Body of pancreas (tissue), 4 donors: ENCODE data around the gene ABCC8. TPM values are rescaled to one million over a fixed set of nuclear protein-coding genes. Genes with fewer than 3 reads are reported as not detected.
A peak's percentile ranks its signal among the peaks of the same experiment; 100 is the strongest.

Experiments
- ATAC-seq: fragments of 150-250 bp; one replicate; pipeline ENCODE4 v1.9.1; 2016
- DNase-seq, 4 donors: peaks; one replicate each; pipeline ENCODE4 v3.0.0-alpha.2; 2019
- H3K27ac ChIP-seq, 4 donors: fragments of 200-600 bp; sonication (generic); 1 replicate in 3 of 4; 2 replicates in 1 of 4; pipeline versions ENCODE4 v1.5.1 to v1.6.1; 2016 to 2019; ENCODE audit warnings: mild to moderate bottlenecking in 1 of 4, mixed read lengths in 1 of 4, moderate library complexity in 1 of 4
- H3K27me3 ChIP-seq, 2 donors: fragments of 200-600 bp; sonication (generic); one replicate each; pipeline ENCODE4 v1.6.0; 2016; ENCODE audit warnings: mild to moderate bottlenecking in 1 of 2
- H3K36me3 ChIP-seq, 2 donors: fragments of 200-600 bp; sonication (generic); replicated peaks in 1 of 2; 2 replicates each; pipeline ENCODE4 v1.5.1; 2016; ENCODE audit warnings: low read depth in 2 of 2; ENCODE audit not compliant: insufficient read depth in 1 of 2
- H3K4me1 ChIP-seq: fragments of 200-600 bp; sonication (generic); one replicate; pipeline ENCODE4 v1.6.0; 2016
- H3K4me3 ChIP-seq, 2 donors: fragments of 200-600 bp; sonication (generic); 1 replicate in 1 of 2; 2 replicates in 1 of 2; pipeline ENCODE4 v1.5.1; 2016 to 2019
- H3K9me3 ChIP-seq, 3 donors: fragments of 200-600 bp; sonication (generic); 1 replicate in 2 of 3; 2 replicates in 1 of 3; pipeline ENCODE4 v1.5.1; 2016
- POLR2A ChIP-seq, 3 donors: fragments of 450-650 bp; IDR thresholded peaks; one replicate each; pipeline ENCODE4 v1.6.1; 2016; ENCODE audit warnings: antibody characterized with exemption in 3 of 3, mild to moderate bottlenecking in 2 of 3
- WGBS, 2 donors: methylation state at CpG; one replicate each; pipeline ENCODE4 v1.1.5; 2017; 5-methylcytosine and 5-hydroxymethylcytosine counted together
- intact Hi-C: fragments of 100-400 bp; cut with DNase I; formaldehyde crosslinking; loops from one replicate; pipeline ENCODE4 v1.15.1; 2023
- total RNA-seq, 2 donors: library from RNA; depleted of rRNA; stranded (reverse); fragments of >200 nt; gene quantifications; one replicate each; pipeline ENCODE4 v1.1.0, GENCODE V29; 2016
- TF ChIP-seq, protein P1 (sequence below), 7 experiments: fragments of 450-650 bp in 4 of 7; fragments of 200-600 bp in 3 of 7; sonication (generic) in 3 of 7; IDR thresholded peaks; one replicate each; pipeline ENCODE4 v1.5.1; 2016 to 2019; ENCODE audit warnings: antibody characterized with exemption in 7 of 7

Gene ABCC8
- total RNA-seq, 2 donors from 2014 or later: 42.5 to 87.0 TPM

DNA sequence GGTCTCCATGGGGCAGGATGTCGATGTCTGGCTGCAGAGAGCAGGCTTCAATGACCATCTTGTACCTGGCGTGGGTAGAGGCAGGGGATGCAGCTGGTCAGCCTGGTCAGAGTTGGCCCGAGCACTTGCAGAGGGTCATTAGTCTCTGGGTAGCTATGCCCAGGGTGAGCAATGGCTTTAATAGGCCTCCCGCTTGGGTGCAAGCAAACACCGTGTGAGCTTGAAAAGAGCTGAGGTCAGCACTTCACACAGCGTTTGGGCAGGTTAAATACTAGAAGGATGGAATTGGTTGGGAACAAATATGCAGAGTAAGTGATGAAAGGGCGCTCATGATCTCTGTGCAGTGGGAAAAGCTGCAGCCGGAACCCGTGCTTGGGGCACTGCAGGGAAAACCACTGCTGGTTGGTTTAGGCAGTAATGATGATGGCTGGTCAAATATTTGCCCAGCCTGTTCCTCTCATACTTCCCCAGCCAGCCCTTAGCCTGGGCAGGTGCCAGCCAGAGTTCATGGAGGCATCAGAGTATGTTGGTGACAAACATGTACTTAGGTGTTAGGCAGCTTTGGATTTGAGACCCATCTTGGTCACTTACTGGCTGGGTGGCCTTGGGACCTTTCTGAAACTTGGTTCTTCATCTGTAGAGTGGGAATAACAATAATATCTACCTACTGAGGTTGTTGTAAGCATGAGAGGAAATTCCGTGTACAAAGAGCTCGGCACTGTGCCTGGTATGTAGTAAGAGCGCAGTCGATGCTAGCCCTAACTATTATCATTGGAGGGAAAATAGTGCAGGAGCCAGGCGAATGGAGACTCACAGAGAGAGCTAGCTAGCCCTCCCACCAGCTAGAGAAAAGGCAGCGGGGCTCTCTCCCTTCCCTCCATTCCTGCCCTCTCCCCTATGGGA lies 63.0 kb downstream of the ABCC8 start:
- H3K36me3 ChIP-seq: no peaks in the 10 kb centered on the region
- no peak overlapping the region for H3K4me3 ChIP-seq
- intact Hi-C loops: no loop called here
- no peaks in the 10 kb centered on the region for H3K9me3 ChIP-seq
- peak; percentile 95 to 98 (median 96) for DNase-seq
- peaks cover 44% of the 10 kb centered on the region for H3K4me1 ChIP-seq
- peak; percentile 96 for ATAC-seq
- H3K27ac ChIP-seq: peak overlapping the region; percentile 71 to 93 (median 87)
- no peaks in the 10 kb centered on the region for H3K27me3 ChIP-seq
- 28 to 41% methylated on average over 15 of the region's 15 CpGs for WGBS, 2 donors
- peak in 2 of 3 donors; percentile 24 to 48 for TF ChIP-seq POLR2A (IDR thresholded peaks at IDR 0.05)
- TF ChIP-seq, protein P1, sequence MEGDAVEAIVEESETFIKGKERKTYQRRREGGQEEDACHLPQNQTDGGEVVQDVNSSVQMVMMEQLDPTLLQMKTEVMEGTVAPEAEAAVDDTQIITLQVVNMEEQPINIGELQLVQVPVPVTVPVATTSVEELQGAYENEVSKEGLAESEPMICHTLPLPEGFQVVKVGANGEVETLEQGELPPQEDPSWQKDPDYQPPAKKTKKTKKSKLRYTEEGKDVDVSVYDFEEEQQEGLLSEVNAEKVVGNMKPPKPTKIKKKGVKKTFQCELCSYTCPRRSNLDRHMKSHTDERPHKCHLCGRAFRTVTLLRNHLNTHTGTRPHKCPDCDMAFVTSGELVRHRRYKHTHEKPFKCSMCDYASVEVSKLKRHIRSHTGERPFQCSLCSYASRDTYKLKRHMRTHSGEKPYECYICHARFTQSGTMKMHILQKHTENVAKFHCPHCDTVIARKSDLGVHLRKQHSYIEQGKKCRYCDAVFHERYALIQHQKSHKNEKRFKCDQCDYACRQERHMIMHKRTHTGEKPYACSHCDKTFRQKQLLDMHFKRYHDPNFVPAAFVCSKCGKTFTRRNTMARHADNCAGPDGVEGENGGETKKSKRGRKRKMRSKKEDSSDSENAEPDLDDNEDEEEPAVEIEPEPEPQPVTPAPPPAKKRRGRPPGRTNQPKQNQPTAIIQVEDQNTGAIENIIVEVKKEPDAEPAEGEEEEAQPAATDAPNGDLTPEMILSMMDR (IDR thresholded peaks at IDR 0.05): peak in 1 of 7 experiments; percentile 3

DNA sequence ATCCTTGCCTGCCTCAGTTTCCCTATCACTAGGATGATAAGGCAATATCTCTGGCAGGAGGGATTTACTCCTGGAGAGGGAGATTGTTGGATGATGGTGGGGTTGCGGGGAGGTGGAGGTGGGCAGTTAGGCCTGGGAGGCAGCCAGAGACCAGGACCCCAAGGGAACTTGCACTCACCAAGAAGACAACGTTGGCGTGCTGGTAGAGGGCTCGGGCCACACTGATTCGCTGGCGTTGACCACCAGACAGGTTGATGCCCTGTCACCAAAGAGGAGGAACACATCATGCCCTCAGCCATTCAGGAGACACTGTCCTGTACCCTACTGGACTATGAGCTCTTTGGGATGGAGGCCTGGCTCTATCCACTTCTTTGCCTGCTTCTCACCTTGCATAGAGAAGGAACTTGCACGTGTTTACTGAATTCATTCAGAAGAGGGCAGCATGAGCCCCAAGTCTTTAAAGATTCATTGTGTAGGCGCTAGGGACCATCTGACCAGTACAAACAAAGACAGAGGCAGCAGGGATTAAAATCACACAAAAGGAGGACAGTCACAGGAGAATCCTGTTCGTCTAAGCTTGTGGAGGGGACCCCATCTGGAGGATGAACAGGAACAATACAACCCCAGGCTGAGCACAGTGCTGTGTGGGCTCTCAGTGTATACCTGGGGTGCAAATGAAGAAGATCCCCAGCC lies 64.0 kb downstream of the ABCC8 start:
- TF ChIP-seq, protein P1 (IDR thresholded peaks at IDR 0.05): no peak
- no peak for TF ChIP-seq POLR2A (IDR thresholded peaks at IDR 0.05)
- H3K4me1 ChIP-seq: peaks cover 44% of the 10 kb centered on the region
- no peaks in the 10 kb centered on the region for H3K36me3 ChIP-seq
- H3K27ac ChIP-seq: peak overlapping the region; percentile 71 to 93 (median 87)
- intact Hi-C loops: no loop called here
- DNase-seq (no peak), ATAC-seq (no peak)
- H3K27me3 ChIP-seq: no peaks in the 10 kb centered on the region
- H3K4me3 ChIP-seq: no peak overlapping the region
- 75 to 82% methylated on average over 4 to 9 of the region's 9 CpGs for WGBS, 2 donors
- no peaks in the 10 kb centered on the region for H3K9me3 ChIP-seq

DNA sequence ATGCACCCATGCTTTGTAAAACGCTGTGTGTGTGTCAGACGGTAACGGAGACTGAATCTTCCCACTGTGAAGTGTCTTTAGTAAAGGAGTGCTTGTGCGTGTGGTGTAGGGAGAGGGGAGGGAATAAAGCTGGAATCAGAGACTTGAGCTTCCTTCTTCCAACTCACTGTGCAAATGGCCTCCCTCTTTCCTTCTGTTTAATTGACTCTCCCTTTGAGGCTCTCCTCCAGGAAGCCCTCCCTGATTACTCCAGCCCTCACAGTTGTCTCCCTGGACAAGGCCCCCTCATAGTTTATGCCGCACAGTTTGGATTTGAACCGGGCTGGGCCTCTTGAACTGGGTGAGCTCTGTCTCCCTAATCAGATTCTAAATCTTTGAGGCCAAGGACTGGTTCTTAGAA lies 65.2 kb downstream of the ABCC8 start:
- H3K27me3 ChIP-seq: no peaks in the 10 kb centered on the region
- peak overlapping the region in 1 of 4 donors; percentile 36 for H3K27ac ChIP-seq
- no peak for DNase-seq
- 88 to 93% methylated on average over 6 of the region's 6 CpGs for WGBS, 2 donors
- peaks cover 51% of the 10 kb centered on the region for H3K4me1 ChIP-seq
- TF ChIP-seq POLR2A (IDR thresholded peaks at IDR 0.05): no peak
- TF ChIP-seq, protein P1 (IDR thresholded peaks at IDR 0.05): no peak
- H3K4me3 ChIP-seq: no peak overlapping the region
- H3K36me3 ChIP-seq: no peaks in the 10 kb centered on the region
- H3K9me3 ChIP-seq: no peaks in the 10 kb centered on the region
- intact Hi-C loops: no loop called here
- ATAC-seq: no peak

DNA sequence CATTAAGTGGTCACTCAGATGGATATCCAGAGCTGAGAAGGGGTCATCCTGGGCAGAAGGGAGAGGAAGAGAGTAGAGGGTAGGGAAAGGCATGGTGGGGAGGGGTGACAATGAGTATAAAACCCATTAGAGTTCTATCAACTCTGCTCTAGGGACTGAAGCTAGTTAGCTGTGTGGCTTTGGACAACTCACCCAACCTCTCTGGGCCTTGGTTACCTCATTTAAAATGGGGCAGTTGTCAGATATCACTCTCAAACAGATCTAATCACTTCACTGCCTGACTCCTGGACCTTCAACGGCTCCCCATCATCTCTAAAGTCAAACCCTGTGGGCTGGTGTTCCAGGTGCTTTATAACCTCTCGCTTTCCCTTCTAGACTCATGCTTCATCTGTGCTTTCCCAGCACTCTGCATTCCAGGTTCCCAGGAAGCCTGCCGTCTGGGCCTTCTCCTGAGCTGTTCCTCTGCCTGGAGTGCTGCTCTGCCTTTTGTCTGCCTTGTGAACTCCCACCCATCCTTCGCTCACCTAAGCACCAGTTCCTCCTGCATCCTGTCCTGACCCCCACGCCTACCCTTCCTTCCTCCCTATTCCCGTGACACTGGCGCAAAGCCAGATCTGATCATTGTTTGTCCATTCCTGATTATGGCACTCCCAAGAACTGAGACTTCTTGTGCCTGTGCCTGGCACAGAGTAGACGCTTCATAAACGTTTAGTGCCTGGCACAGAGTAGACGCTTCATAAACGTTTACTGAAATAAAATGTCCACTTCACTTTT lies 65.9 kb downstream of the ABCC8 start:
- Histone ChIP-seq H3K27me3 (no peaks in the 10 kb centered on the region), H3K9me3 (no peaks in the 10 kb centered on the region), H3K27ac (peak overlapping the region in 1 of 4 donors; percentile 36), H3K4me1 (peaks cover 58% of the 10 kb centered on the region), H3K36me3 (no peaks in the 10 kb centered on the region), H3K4me3 (no peak overlapping the region)
- intact Hi-C loops: no loop called here
- TF ChIP-seq POLR2A (IDR thresholded peaks at IDR 0.05): no peak
- TF ChIP-seq, protein P1 (IDR thresholded peaks at IDR 0.05): no peak
- peak; percentile 38 to 76 (median 50) for DNase-seq
- no peak for ATAC-seq
- WGBS, 2 donors: 38 to 45% methylated on average over 11 of the region's 11 CpGs
